Ascending aorta (tissue), 2 donors: ENCODE data around the gene PATJ. TPM values are rescaled to one million over a fixed set of nuclear protein-coding genes. Genes with fewer than 3 reads are reported as not detected.
"Not testable (repeated sequence)": the region's sequence is repeated elsewhere in the genome, so short reads cannot be mapped to it uniquely, and the experiment has no call there.

Experiments used
- DNase-seq, 2 donors: peaks; one replicate each; pipeline ENCODE4 v3.0.0-alpha.2; 2019; ENCODE audit warnings: low spot score in 2 of 2
- H3K27ac ChIP-seq, 2 donors: fragments of 200-600 bp; sonication (generic); one replicate each; pipeline ENCODE4 v1.5.1; 2016 to 2017; ENCODE audit warnings: mild to moderate bottlenecking in 1 of 2
- H3K27me3 ChIP-seq: fragments of 200-600 bp; sonication (generic); one replicate; pipeline ENCODE4 v1.5.1; 2017
- H3K36me3 ChIP-seq, 2 donors: fragments of 200-600 bp; sonication (generic); one replicate each; pipeline ENCODE4 v1.5.1; 2016
- H3K4me1 ChIP-seq, 2 donors: fragments of 200-600 bp; sonication (generic); one replicate each; pipeline ENCODE4 v1.5.1; 2016 to 2017; ENCODE audit warnings: mild to moderate bottlenecking in 1 of 2
- H3K4me3 ChIP-seq, 2 donors: fragments of 200-600 bp; sonication (generic); one replicate each; pipeline ENCODE4 v1.5.1; 2016 to 2017; ENCODE audit warnings: mild to moderate bottlenecking in 1 of 2
- H3K9me3 ChIP-seq, 2 donors: fragments of 200-600 bp; sonication (generic); one replicate each; pipeline ENCODE4 v1.5.1; 2016
- CTCF ChIP-seq, 3 experiments: fragments of 200-600 bp in 2 of 3; fragments of 450-650 bp in 1 of 3; sonication (generic) in 2 of 3; IDR thresholded peaks; one replicate each; pipeline ENCODE4 v1.5.1; 2016 to 2019; ENCODE audit warnings: antibody characterized with exemption in 3 of 3, mild to moderate bottlenecking in 1 of 3, moderate library complexity in 1 of 3
- intact Hi-C: fragments of 100-400 bp; cut with DNase I; formaldehyde crosslinking; loops from one replicate; pipeline ENCODE4 v1.15.1; 2023
- total RNA-seq: library from RNA; depleted of rRNA; stranded (reverse); fragments of >200 nt; gene quantifications from one replicate; pipeline ENCODE4 v1.1.0, GENCODE V29; 2016

The PATJ gene
- total RNA-seq, 1 donor from 2014 or later, result 26.7 TPM

DNA sequence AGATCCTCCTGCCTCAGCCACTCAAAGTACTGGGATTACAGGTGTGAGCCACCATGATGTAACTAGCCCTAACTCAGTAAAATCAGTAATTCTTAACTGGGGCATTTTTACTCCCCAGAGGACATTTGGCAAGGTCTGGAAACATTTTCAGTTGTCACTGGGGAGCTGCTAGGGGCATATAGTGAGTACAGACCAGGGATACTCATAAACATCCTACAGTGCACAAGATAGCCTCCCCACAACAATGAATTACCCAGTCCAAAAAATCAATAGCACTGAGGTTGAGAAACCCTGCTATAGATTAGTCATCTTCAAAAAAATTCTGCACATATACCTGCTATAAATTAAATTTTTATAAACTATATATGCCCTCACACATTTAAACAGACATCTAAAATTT lies 30.3 kb upstream of the PATJ start:
- Histone ChIP-seq H3K27ac (no peak overlapping the region), H3K4me1 (peaks cover 0 to 5% of the 10 kb centered on the region in 2 donors), H3K36me3 (peaks cover 3 to 23% of the 10 kb centered on the region in 2 donors), H3K4me3 (no peak overlapping the region), H3K27me3 (no peaks in the 10 kb centered on the region), H3K9me3 (no peaks in the 10 kb centered on the region)
- intact Hi-C loops, result no loop called here
- no peak for DNase-seq
- TF ChIP-seq CTCF (IDR thresholded peaks at IDR 0.05), result no peak

DNA sequence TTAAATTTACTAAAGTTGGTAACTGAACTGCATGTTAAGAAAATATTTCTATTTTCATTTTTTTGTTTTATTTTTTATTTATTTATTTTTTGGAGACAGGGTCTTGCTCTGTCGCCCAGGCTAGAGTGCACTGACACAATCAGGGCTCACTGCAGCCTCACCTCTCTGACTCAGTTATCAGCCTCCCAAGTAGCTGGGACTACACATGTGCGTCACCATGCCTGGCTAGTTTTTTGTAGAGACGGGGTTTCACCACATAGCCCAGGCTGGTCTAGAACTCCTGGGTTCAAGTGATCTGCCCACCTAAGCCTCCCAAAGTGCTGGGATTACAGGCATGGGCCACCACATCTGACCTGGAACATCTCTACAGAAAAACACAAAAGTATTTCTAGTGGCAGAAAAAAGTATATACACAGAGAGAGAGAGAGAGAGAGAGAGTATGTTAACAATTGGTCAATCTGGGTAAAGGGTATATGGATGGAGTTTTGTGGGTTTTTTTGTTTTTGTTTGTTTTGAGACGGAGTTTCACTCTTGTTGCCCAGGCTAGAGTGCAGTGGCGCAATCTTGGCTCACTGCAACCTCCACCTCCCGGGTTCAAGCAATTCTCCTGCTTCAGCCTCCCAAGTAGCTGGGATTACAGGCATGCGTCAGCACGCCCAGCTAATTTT lies 23.1 kb upstream of the PATJ start:
- H3K27ac ChIP-seq, H3K27me3 ChIP-seq, H3K4me1 ChIP-seq, DNase-seq, H3K9me3 ChIP-seq, intact Hi-C loops, H3K4me3 ChIP-seq: not testable (repeated sequence)
- H3K36me3 ChIP-seq, result peaks cover 7 to 13% of the 10 kb centered on the region in 2 donors

DNA sequence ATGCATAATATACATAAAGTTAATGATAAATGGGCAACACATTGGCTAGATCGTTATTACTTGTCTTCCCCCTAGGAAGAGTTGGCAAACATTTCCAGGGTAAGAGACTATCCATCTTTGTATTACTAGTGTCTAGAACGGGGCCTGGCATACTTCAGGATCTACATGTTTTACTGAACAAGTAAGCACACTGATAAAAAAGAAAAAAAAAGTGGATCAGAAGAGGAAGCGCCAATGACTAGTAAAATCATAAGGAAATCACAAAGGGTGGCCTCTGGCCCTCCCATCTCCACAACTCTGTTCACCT lies 17.8 kb upstream of the PATJ start:
- no peaks in the 10 kb centered on the region for H3K9me3 ChIP-seq
- intact Hi-C loops, result loop anchor here (5.0 to 10.0 kb wide), 3 partner anchors 120 to 670 kb away; no protein-coding TSS in a partner anchor
- H3K4me3 ChIP-seq, result peak overlapping the region; percentile 79 to 81
- H3K27me3 ChIP-seq, result no peaks in the 10 kb centered on the region
- peak overlapping the region; percentile 89 to 96 for H3K27ac ChIP-seq
- no peak for DNase-seq
- H3K4me1 ChIP-seq, result peaks cover 6 to 12% of the 10 kb centered on the region in 2 donors
- H3K36me3 ChIP-seq, result peaks cover 4 to 11% of the 10 kb centered on the region in 2 donors
- TF ChIP-seq CTCF (IDR thresholded peaks at IDR 0.05), result no peak

DNA sequence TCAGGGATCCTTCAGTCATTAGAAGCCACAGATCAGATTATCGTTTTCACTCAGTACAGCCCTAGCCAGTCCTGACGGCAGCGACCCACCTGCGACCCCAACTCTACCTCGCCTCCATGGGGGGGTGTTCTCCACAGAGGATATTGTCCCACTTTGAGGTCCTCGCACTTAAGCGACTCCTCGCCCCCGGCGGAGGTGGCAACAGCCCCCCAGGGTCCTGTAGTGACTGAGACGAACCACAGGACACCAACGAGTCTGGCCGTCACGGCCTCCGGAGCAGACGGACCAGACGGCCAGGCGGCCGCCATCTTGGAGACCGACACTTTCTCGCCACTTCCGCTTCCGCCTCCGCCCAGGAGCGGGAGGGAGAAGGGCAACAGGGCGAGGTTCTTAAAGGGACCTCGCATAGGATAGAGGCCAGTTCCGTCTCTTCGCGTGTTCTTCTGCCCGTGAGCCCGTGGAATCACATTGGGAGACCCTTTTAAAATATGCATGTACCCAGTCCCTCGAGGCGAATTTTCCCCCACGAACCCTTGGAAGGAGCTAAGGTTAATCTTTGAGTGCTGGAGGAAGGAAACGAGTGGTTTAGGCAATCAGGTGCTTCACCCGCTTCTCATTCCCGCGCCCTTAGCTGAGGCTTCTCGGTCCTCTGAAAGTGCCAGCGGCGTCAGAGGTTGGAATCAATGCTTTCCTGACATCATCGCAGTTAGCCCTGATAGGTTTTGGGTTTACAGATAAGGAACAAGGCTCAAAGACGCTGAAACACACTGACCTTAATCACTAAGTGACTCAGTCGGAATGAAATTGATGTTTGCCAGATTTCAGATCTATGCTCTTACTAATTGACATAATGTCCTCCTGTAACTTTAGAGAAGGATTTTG lies 17.2 kb upstream of the PATJ start, which contains the start of gene TM2D1:
Gene TM2D1, minus strand, starts transcription at position 329 of the 882 bp plus-strand sequence. Its CDS starts 21 bp downstream, at position 308.
- peak within 1 kb of the TSS; percentile 89 to 96 for H3K27ac ChIP-seq
- intact Hi-C loops, result loop anchor here (1.0 to 10.0 kb wide), 4 partner anchors 17 to 670 kb away; partner anchors contain the start of gene PATJ
- peak; percentile 55 to 95 for DNase-seq

GRCh38 chr1:61727544-61727943 lies 14.7 kb upstream of the PATJ start:
- H3K4me1 ChIP-seq, result peaks cover 6 to 10% of the 10 kb centered on the region in 2 donors
- DNase-seq, result no peak
- no peak overlapping the region for H3K4me3 ChIP-seq
- H3K27me3 ChIP-seq, result no peaks in the 10 kb centered on the region
- H3K27ac ChIP-seq, result no peak overlapping the region
- intact Hi-C loops, result loop anchor here (10.0 kb wide), 2 partner anchors 123 to 673 kb away; no protein-coding TSS in a partner anchor
- H3K36me3 ChIP-seq, result no peaks in the 10 kb centered on the region
- TF ChIP-seq CTCF (IDR thresholded peaks at IDR 0.05), result no peak
- H3K9me3 ChIP-seq, result no peaks in the 10 kb centered on the region

More for the DNA sequence above, 17.2 kb upstream of the PATJ start, which contains the start of gene TM2D1:
- Histone ChIP-seq H3K9me3 (no peaks in the 10 kb centered on the region), H3K4me1 (peaks cover 6 to 12% of the 10 kb centered on the region in 2 donors), H3K27me3 (no peaks in the 10 kb centered on the region), H3K36me3 (peaks cover 3 to 7% of the 10 kb centered on the region in 2 donors), H3K4me3 (peak within 1 kb of the TSS; percentile 79 to 81)
- TF ChIP-seq CTCF (IDR thresholded peaks at IDR 0.05), result peak in 1 of 3 experiments; percentile 4

GRCh38 chr1:61730679-61731078 lies 11.6 kb upstream of the PATJ start:
- DNase-seq, H3K9me3 ChIP-seq, H3K27me3 ChIP-seq, H3K36me3 ChIP-seq, H3K4me1 ChIP-seq, H3K4me3 ChIP-seq, H3K27ac ChIP-seq: not testable (repeated sequence)
- intact Hi-C loops, result loop anchor here (10.0 kb wide), 1 partner anchor 1246 kb away; no protein-coding TSS in a partner anchor
